Stimulated activated naive B cell treated with anti-CD40 and anti-IgM and Interleukin-4, amounts not matched to agents 10 μg/mL and 1 μg/mL and 100 μg/mL, for 72 hours (primary cell): Measurements from ENCODE around the gene GMDS.

Experiments used
- ATAC-seq, 2 donors: fragments of 150-1000 bp; cut with Tn5 transposase; replicated peaks; 2 replicates each; pipeline ENCODE4 v1.10.0; 2021; ENCODE audit warnings: moderate library complexity in 1 of 2
- DNase-seq: peaks from one replicate; pipeline ENCODE4 v3.0.0; 2021
- H3K27ac Mint-ChIP-seq: one replicate; pipeline ENCODE4 v1.8.0; 2022; ENCODE audit warnings: mild to moderate bottlenecking, mixed read lengths
- H3K27me3 Mint-ChIP-seq, 2 donors: one replicate each; pipeline ENCODE4 v1.8.0; 2022; ENCODE audit warnings: mixed read lengths in 2 of 2
- H3K36me3 Mint-ChIP-seq, 2 donors: one replicate each; pipeline ENCODE4 v1.8.0; 2022; ENCODE audit warnings: mixed read lengths in 2 of 2, mild to moderate bottlenecking in 1 of 2
- H3K4me1 Mint-ChIP-seq, 2 donors: one replicate each; pipeline ENCODE4 v1.8.0; 2022; ENCODE audit warnings: mixed read lengths in 2 of 2, mild to moderate bottlenecking in 1 of 2
- H3K4me3 Mint-ChIP-seq, 2 donors: one replicate each; pipeline ENCODE4 v1.8.0; 2022; ENCODE audit warnings: mild to moderate bottlenecking in 2 of 2, mixed read lengths in 2 of 2, moderate library complexity in 1 of 2
- H3K9me3 Mint-ChIP-seq, 2 donors: one replicate each; pipeline ENCODE4 v1.8.0; 2022; ENCODE audit warnings: mixed read lengths in 2 of 2, mild to moderate bottlenecking in 1 of 2

Gene GMDS

GRCh38 chr6:2086326-2086965 lies 159.0 kb downstream of the GMDS start:
- peaks cover 3 to 7% of the 10 kb centered on the region in 2 donors for H3K9me3 Mint-ChIP-seq
- H3K27ac Mint-ChIP-seq = no peak overlapping the region
- DNase-seq = no peak
- no peaks in the 10 kb centered on the region for H3K27me3 Mint-ChIP-seq
- peaks cover 3 to 5% of the 10 kb centered on the region in 2 donors for H3K4me1 Mint-ChIP-seq
- H3K4me3 Mint-ChIP-seq = no peak overlapping the region
- no peak for ATAC-seq
- peaks cover 17 to 19% of the 10 kb centered on the region in 2 donors for H3K36me3 Mint-ChIP-seq

DNA sequence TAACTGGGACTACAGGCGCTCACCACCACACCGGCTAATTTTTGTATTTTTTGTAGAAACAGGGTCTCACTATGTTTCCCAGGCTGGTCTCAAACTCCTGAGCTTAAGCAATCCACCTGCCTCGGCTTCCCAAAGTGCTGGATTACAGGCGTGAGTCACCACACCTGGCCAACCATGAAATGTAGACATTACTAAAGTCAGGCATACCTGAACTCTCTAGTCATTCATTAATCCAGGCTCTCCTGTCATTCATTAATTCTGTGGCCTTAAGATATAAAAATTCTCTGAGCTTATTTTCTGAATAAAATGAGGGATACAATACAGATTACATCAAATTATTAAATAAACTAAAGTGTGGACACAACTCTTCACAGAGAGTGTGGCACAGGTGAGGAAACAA lies 159.7 kb downstream of the GMDS start:
- Mint-ChIP-seq H3K36me3 (peaks cover 17 to 21% of the 10 kb centered on the region in 2 donors), H3K27ac (no peak overlapping the region), H3K4me3 (no peak overlapping the region), H3K4me1 (peaks cover 3 to 9% of the 10 kb centered on the region in 2 donors), H3K27me3 (no peaks in the 10 kb centered on the region), H3K9me3 (peaks cover 5 to 8% of the 10 kb centered on the region in 2 donors)
- DNase-seq = no peak
- no peak for ATAC-seq

GRCh38 chr6:2081155-2082138 lies 164.0 kb downstream of the GMDS start:
- Mint-ChIP-seq H3K36me3 (peaks cover 26 to 33% of the 10 kb centered on the region in 2 donors), H3K4me1 (peaks cover 3 to 14% of the 10 kb centered on the region in 2 donors), H3K9me3 (peaks cover 20 to 32% of the 10 kb centered on the region in 2 donors), H3K27me3 (no peaks in the 10 kb centered on the region), H3K4me3 (no peak overlapping the region), H3K27ac (no peak overlapping the region)
- ATAC-seq (peak in 1 of 2 donors; percentile 39), DNase-seq (no peak)

- ATAC-seq (no peak), DNase-seq (no peak)
- Mint-ChIP-seq H3K4me3 (no peak overlapping the region), H3K9me3 (peaks cover 21 to 32% of the 10 kb centered on the region in 2 donors), H3K4me1 (peaks cover 3 to 14% of the 10 kb centered on the region in 2 donors), H3K27ac (no peak overlapping the region), H3K36me3 (peaks cover 27 to 32% of the 10 kb centered on the region in 2 donors), H3K27me3 (no peaks in the 10 kb centered on the region)
Measured at GRCh38 chr6:2078888-2079287, 166.5 kb downstream of the GMDS start.

DNA sequence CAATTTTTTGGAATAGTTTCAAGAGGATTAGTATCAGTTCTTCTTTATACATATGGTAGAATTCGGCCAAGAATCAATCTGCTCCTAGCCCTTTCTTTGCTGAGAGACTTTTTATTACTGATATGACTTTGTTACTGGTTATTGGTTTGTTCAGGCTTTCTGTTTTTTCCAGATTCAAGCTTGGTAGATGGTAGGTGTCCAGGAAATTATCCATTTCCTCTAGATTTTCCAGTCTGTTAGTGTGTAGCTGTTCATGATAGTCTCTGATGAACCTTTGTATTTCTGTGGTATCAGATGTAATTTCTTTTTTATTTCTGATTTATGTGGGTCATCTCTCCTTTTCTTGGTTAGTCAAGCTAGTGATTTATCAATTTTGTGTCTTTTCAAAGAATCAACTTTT lies 167.6 kb downstream of the GMDS start:
- no peak overlapping the region for H3K4me3 Mint-ChIP-seq
- H3K27me3 Mint-ChIP-seq = no peaks in the 10 kb centered on the region
- H3K27ac Mint-ChIP-seq = no peak overlapping the region
- H3K4me1 Mint-ChIP-seq = peaks cover 3 to 14% of the 10 kb centered on the region in 2 donors
- peaks cover 27 to 32% of the 10 kb centered on the region in 2 donors for H3K36me3 Mint-ChIP-seq
- H3K9me3 Mint-ChIP-seq = peaks cover 21 to 32% of the 10 kb centered on the region in 2 donors
- DNase-seq (no peak), ATAC-seq (no peak)

- H3K36me3 Mint-ChIP-seq = peaks cover 16 to 32% of the 10 kb centered on the region in 2 donors
- H3K9me3 Mint-ChIP-seq = peaks cover 16 to 21% of the 10 kb centered on the region in 2 donors
- no peak for DNase-seq
- H3K4me3 Mint-ChIP-seq = no peak overlapping the region
- no peaks in the 10 kb centered on the region for H3K27me3 Mint-ChIP-seq
- H3K4me1 Mint-ChIP-seq = no peaks in the 10 kb centered on the region
- no peak for ATAC-seq
- H3K27ac Mint-ChIP-seq = no peak overlapping the region
Measured at GRCh38 chr6:2073476-2073875, 171.9 kb downstream of the GMDS start.

DNA sequence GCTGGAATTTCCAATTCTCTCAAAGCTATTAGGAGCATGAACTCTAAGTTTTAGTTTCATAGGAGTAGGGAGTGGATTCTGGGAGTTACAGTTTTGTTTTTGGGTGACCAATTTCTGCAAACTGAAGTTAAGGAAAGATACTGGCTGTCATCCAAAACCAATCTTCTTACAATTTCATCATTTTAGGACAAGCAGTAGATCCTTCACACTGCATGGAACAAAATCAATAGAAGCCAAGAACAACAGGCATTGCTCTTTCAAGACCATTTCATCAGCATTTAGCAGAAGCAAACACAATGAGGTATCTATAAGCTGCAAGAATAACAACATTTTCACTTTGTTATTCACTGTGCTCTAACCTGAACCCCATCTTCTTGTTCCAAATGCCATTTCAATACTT lies 173.0 kb downstream of the GMDS start:
- H3K4me3 Mint-ChIP-seq = no peak overlapping the region
- no peak for DNase-seq
- H3K27ac Mint-ChIP-seq = no peak overlapping the region

DNA sequence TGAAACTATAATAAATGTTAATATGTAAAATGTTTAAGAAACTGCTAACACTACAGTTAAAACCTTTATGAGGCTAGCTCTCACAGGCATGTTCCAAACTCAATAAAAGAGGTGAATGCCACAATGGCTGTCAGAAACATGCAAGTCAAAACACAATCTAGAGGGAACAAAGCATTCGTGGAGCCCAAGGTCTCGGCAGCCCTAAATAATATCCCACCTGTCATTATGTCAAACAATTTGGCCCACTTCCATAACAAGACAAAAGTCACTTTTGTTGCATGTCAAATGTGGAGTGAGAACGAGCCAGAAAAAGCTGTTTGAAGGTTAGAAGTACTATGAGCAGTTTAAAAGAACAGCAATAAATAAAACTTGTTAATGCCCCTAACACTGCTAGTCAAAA lies 181.9 kb downstream of the GMDS start:
- no peak overlapping the region for H3K27ac Mint-ChIP-seq
- no peak for ATAC-seq
- H3K27me3 Mint-ChIP-seq = no peaks in the 10 kb centered on the region
- no peak overlapping the region for H3K4me3 Mint-ChIP-seq
- H3K9me3 Mint-ChIP-seq = peaks cover 0 to 3% of the 10 kb centered on the region in 2 donors
- H3K4me1 Mint-ChIP-seq = peaks cover 0 to 5% of the 10 kb centered on the region in 2 donors
- peaks cover 16 to 18% of the 10 kb centered on the region in 2 donors for H3K36me3 Mint-ChIP-seq
- no peak for DNase-seq

More for the DNA sequence above, 173.0 kb downstream of the GMDS start:
- peaks cover 16 to 23% of the 10 kb centered on the region in 2 donors for H3K36me3 Mint-ChIP-seq
- H3K27me3 Mint-ChIP-seq = no peaks in the 10 kb centered on the region
- H3K4me1 Mint-ChIP-seq = no peaks in the 10 kb centered on the region
- no peak for ATAC-seq
- H3K9me3 Mint-ChIP-seq = peaks cover 11 to 12% of the 10 kb centered on the region in 2 donors

GRCh38 chr6:2061880-2062279 lies 183.5 kb downstream of the GMDS start:
- peaks cover 4 to 5% of the 10 kb centered on the region in 2 donors for H3K4me1 Mint-ChIP-seq
- H3K27ac Mint-ChIP-seq = no peak overlapping the region
- peaks cover 20 to 24% of the 10 kb centered on the region in 2 donors for H3K36me3 Mint-ChIP-seq
- H3K27me3 Mint-ChIP-seq = no peaks in the 10 kb centered on the region
- ATAC-seq = no peak
- H3K4me3 Mint-ChIP-seq = no peak overlapping the region
- peaks cover 0 to 3% of the 10 kb centered on the region in 2 donors for H3K9me3 Mint-ChIP-seq
- DNase-seq = no peak

GRCh38 chr6:2055911-2056310 lies 189.5 kb downstream of the GMDS start:
- Mint-ChIP-seq H3K27me3 (no peaks in the 10 kb centered on the region), H3K4me1 (peaks cover 4 to 19% of the 10 kb centered on the region in 2 donors), H3K36me3 (peaks cover 13 to 22% of the 10 kb centered on the region in 2 donors)

GRCh38 chr6:2055143-2055542 lies 190.3 kb downstream of the GMDS start:
- Mint-ChIP-seq H3K36me3 (peaks cover 10 to 18% of the 10 kb centered on the region in 2 donors), H3K27ac (no peak overlapping the region), H3K4me1 (peaks cover 4 to 18% of the 10 kb centered on the region in 2 donors), H3K9me3 (no peaks in the 10 kb centered on the region), H3K27me3 (no peaks in the 10 kb centered on the region), H3K4me3 (no peak overlapping the region)
- ATAC-seq (no peak), DNase-seq (no peak)

More at GRCh38 chr6:2055911-2056310, 189.5 kb downstream of the GMDS start:
- Mint-ChIP-seq H3K27ac (no peak overlapping the region), H3K4me3 (no peak overlapping the region), H3K9me3 (no peaks in the 10 kb centered on the region)
- DNase-seq = no peak
- ATAC-seq = no peak

- Mint-ChIP-seq H3K4me1 (peaks cover 4 to 18% of the 10 kb centered on the region in 2 donors), H3K36me3 (peaks cover 8 to 21% of the 10 kb centered on the region in 2 donors), H3K27ac (no peak overlapping the region), H3K9me3 (peaks cover 0 to 4% of the 10 kb centered on the region in 2 donors), H3K27me3 (no peaks in the 10 kb centered on the region), H3K4me3 (no peak overlapping the region)
- ATAC-seq = no peak
- DNase-seq = no peak
Measured at GRCh38 chr6:2054516-2055067, 190.8 kb downstream of the GMDS start.

- H3K4me1 Mint-ChIP-seq = peaks cover 4 to 18% of the 10 kb centered on the region in 2 donors
- no peak overlapping the region for H3K4me3 Mint-ChIP-seq
- ATAC-seq (no peak), DNase-seq (no peak)
- H3K27ac Mint-ChIP-seq = no peak overlapping the region
- H3K36me3 Mint-ChIP-seq = peaks cover 8 to 24% of the 10 kb centered on the region in 2 donors
- H3K9me3 Mint-ChIP-seq = peaks cover 0 to 7% of the 10 kb centered on the region in 2 donors
- no peaks in the 10 kb centered on the region for H3K27me3 Mint-ChIP-seq
Measured at GRCh38 chr6:2053691-2054090, 191.7 kb downstream of the GMDS start.

- H3K27ac Mint-ChIP-seq = no peak overlapping the region
- peaks cover 3 to 7% of the 10 kb centered on the region in 2 donors for H3K9me3 Mint-ChIP-seq
- H3K27me3 Mint-ChIP-seq = no peaks in the 10 kb centered on the region
- no peak overlapping the region for H3K4me3 Mint-ChIP-seq
- H3K36me3 Mint-ChIP-seq = peaks cover 5 to 23% of the 10 kb centered on the region in 2 donors
- H3K4me1 Mint-ChIP-seq = peaks cover 0 to 8% of the 10 kb centered on the region in 2 donors
- DNase-seq (no peak), ATAC-seq (no peak)
Measured at GRCh38 chr6:2047855-2048254, 197.6 kb downstream of the GMDS start.
